B cell (primary cell): ENCODE measurements around the gene TATDN2. TPM values are rescaled to one million over a fixed set of nuclear protein-coding genes. Genes with fewer than 3 reads are reported as not detected.
A peak's percentile ranks its signal among the peaks of the same experiment; 100 is the strongest.

Experiments used
- ATAC-seq: fragments of 200-7000 bp; cut with Tn5 transposase; one replicate; pipeline ENCODE4 v1.10.0; 2021; ENCODE audit warnings: low read depth, mild to moderate bottlenecking, moderate number of reproducible peaks, moderate library complexity
- CTCF ChIA-PET: fragments of 350-600 bp; sonication (Branson Sonifier 250); formaldehyde crosslinking; loops from one replicate; lab custom pipeline; 2021; ENCODE audit warnings: antibody characterized with exemption, inconsistent platforms; lab: Charles Lee
- POLR2A ChIA-PET: fragments of 350-600 bp; sonication (Branson Sonifier 250); formaldehyde crosslinking; loops from one replicate; lab custom pipeline; 2021; ENCODE audit warnings: antibody characterized with exemption; lab: Charles Lee
- DNase-seq: peaks from one replicate; pipeline ENCODE4 v3.0.0; 2013
- H2AFZ ChIP-seq: 2 replicates; pipeline ENCODE4 v1.6.1; 2012; ENCODE audit warnings: mild to moderate bottlenecking, low read depth, low read length; ENCODE audit not compliant: insufficient read depth, poor library complexity, severe bottlenecking
- H3K27ac ChIP-seq, 2 donors: 1 replicate in 1 of 2; 2 replicates in 1 of 2; pipeline ENCODE4 v1.5.1; 2012 to 2013; ENCODE audit warnings: low read length in 2 of 2, mild to moderate bottlenecking in 2 of 2, moderate library complexity in 1 of 2
- H3K27me3 ChIP-seq, 4 experiments: fragments of 200-600 bp in 1 of 4; sonication (generic) in 1 of 4; replicated peaks in 1 of 4; 1 replicate in 2 of 4; 2 replicates in 2 of 4; pipeline versions ENCODE4 v1.6.1 to v1.7.0; 2013 to 2016; ENCODE audit warnings: low read length in 3 of 4, mild to moderate bottlenecking in 2 of 4, mixed read lengths in 1 of 4, moderate library complexity in 1 of 4; ENCODE audit not compliant: insufficient read depth in 4 of 4, control insufficient read depth in 3 of 4; ENCODE audit errors: control extremely low read depth in 1 of 4
- H3K36me3 ChIP-seq, 2 experiments: replicated peaks in 1 of 2; 1 replicate in 1 of 2; 2 replicates in 1 of 2; pipeline versions ENCODE4 v1.6.1 to v1.7.1; 2013; ENCODE audit warnings: low read length in 1 of 2; ENCODE audit not compliant: insufficient read depth in 2 of 2, control insufficient read depth in 1 of 2; ENCODE audit errors: control extremely low read depth in 1 of 2, extremely low read depth in 1 of 2
- H3K4me1 ChIP-seq, 2 donors: fragments of 200-600 bp in 1 of 2; sonication (generic) in 1 of 2; 1 replicate in 1 of 2; 2 replicates in 1 of 2; pipeline versions ENCODE4 v1.5.1 to v1.6.1; 2013 to 2017; ENCODE audit warnings: low read length in 2 of 2; ENCODE audit not compliant: control insufficient read depth in 2 of 2, insufficient read depth in 2 of 2
- H3K4me2 ChIP-seq: replicated peaks from 2 replicates; pipeline ENCODE3; 2012; ENCODE audit warnings: mild to moderate bottlenecking, low read depth, low read length; ENCODE audit not compliant: poor library complexity, severe bottlenecking
- H3K4me3 ChIP-seq, 5 experiments: fragments of 200-600 bp in 1 of 5; sonication (generic) in 1 of 5; 1 replicate in 3 of 5; 2 replicates in 2 of 5; pipeline versions ENCODE4 v1.5.1 to v1.7.0; 2011 to 2016; ENCODE audit warnings: low read length in 4 of 5, mild to moderate bottlenecking in 4 of 5, low read depth in 2 of 5, control low read depth in 1 of 5, moderate library complexity in 1 of 5; ENCODE audit not compliant: insufficient read depth in 1 of 5; ENCODE audit errors: control extremely low read depth in 1 of 5, extremely low read depth in 1 of 5
- H3K79me2 ChIP-seq: fragments of 200-600 bp; sonication (generic); one replicate; pipeline ENCODE4 v1.6.0; 2016; ENCODE audit warnings: low read length; ENCODE audit not compliant: control insufficient read depth, insufficient read depth
- H3K9ac ChIP-seq: fragments of 200-600 bp; sonication (generic); 2 replicates; pipeline ENCODE4 v1.6.1; 2017; ENCODE audit warnings: mild to moderate bottlenecking, low read length, moderate library complexity
- H3K9me3 ChIP-seq, 3 donors: one replicate each; pipeline versions ENCODE4 v1.6.1 to v1.7.1; 2013; ENCODE audit warnings: low read length in 2 of 3; ENCODE audit not compliant: control insufficient read depth in 2 of 3, insufficient read depth in 1 of 3; ENCODE audit errors: control extremely low read depth in 1 of 3
- H4K20me1 ChIP-seq: 2 replicates; pipeline ENCODE4 v1.6.0; 2012; ENCODE audit warnings: mild to moderate bottlenecking, low read length; ENCODE audit not compliant: insufficient read depth, control insufficient read depth, poor library complexity, severe bottlenecking
- H3K27ac Mint-ChIP-seq: one replicate; pipeline ENCODE4 v1.8.0; 2021; ENCODE audit warnings: mixed read lengths
- H3K27me3 Mint-ChIP-seq: one replicate; pipeline ENCODE4 v1.8.0; 2021; ENCODE audit warnings: mixed read lengths
- H3K4me1 Mint-ChIP-seq: one replicate; pipeline ENCODE4 v1.8.0; 2021; ENCODE audit warnings: mixed read lengths
- H3K4me3 Mint-ChIP-seq: one replicate; pipeline ENCODE4 v1.8.0; 2021; ENCODE audit warnings: mixed read lengths
- H3K9me3 Mint-ChIP-seq: one replicate; pipeline ENCODE4 v1.8.0; 2022; ENCODE audit warnings: mixed read lengths; ENCODE audit not compliant: insufficient read depth
- CTCF ChIP-seq: fragments of 200-600 bp; IDR thresholded peaks from one replicate; pipeline ENCODE4 v1.8.0; 2022; ENCODE audit warnings: antibody characterized with exemption, mild to moderate bottlenecking
- EZH2 ChIP-seq: IDR thresholded peaks from 2 replicates; pipeline ENCODE4 v1.6.1; 2012; ENCODE audit warnings: borderline replicate concordance, low read depth, mild to moderate bottlenecking, moderate library complexity, low read length; ENCODE audit not compliant: insufficient read depth, poor library complexity, severe bottlenecking
- WGBS: methylation state at CpG from one replicate; pipeline ENCODE4 v1.1.5; 2013; ENCODE audit warnings: missing lambda C conversion rate; ENCODE audit not compliant: insufficient coverage; 5-methylcytosine and 5-hydroxymethylcytosine counted together
- intact Hi-C: fragments of 100-400 bp; cut with micrococcal nuclease; formaldehyde crosslinking; loops from one replicate; pipeline ENCODE4 v1.10.0; 2022
- polyA plus RNA-seq: library from polyadenylated mRNA; depleted of rRNA; stranded (reverse); fragments of >200 nt; gene quantifications from 2 replicates; pipeline ENCODE4 v1.2.3, GENCODE V29; 2012
- total RNA-seq, 2 donors: library from RNA; stranded (reverse); fragments of 120-200 nt in 1 of 2; gene quantifications; 1 replicate in 1 of 2; 2 replicates in 1 of 2; pipeline versions ENCODE4 v1.2.3 to v1.2.4, GENCODE V29; 2013 to 2022

The TATDN2 gene
- total and polyA plus RNA-seq, 2 donors (not counting 1 experiment from before 2014, with no cell fraction given), result 24.7 to 62.9 TPM

DNA sequence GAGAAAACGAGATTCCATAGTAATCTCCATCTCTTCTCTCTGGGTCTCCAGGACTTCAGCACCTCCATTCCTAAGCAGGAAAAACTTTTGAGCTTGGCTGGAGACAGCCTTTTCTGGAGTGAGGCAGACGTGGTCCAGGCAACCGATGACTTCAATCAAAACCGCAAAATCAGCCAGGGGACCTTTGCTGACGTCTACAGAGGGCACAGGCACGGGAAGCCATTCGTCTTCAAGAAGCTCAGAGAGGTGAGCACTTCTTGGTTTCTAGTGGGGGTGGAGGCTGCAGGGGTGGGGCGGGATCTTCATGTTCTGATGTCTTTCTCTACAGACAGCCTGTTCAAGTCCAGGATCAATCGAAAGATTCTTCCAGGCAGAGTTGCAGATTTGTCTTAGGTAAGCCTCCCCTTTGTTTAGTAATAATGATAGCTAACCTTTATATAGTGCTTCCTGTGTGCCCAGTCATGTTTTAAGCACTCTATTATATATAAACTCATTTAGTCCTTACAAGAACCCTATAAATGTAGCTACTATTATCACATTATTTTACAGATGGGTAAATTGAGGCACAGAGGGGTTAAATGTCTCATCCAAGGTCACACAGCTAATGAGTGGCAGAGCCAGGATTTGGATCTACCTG, 35.0 kb upstream of the TATDN2 start:
- H3K4me3 ChIP-seq, result no peak overlapping the region
- 76% methylated on average over 7 of the region's 9 CpGs for WGBS
- H3K27me3 ChIP-seq, result no peaks in the 10 kb centered on the region
- ChIA-PET CTCF (interaction anchor here (0.9 to 6.2 kb wide), 7 partner anchors 10 to 72 kb away, joined by 3 to 29 read pairs (median 4); partner anchors contain the start of gene VHL), POLR2A (interaction anchor here (0.6 to 1.4 kb wide), 4 partner anchors 9 to 73 kb away, joined by 3 to 11 read pairs (median 4); no protein-coding TSS in a partner anchor)
- H3K4me1 Mint-ChIP-seq, result peaks cover 19% of the 10 kb centered on the region
- H2AFZ ChIP-seq, result no peak overlapping the region
- H3K27ac ChIP-seq, result no peak overlapping the region
- peaks cover 13 to 30% of the 10 kb centered on the region in 2 donors for H3K4me1 ChIP-seq
- H3K4me2 ChIP-seq, result no peak overlapping the region
- H3K27me3 Mint-ChIP-seq, result no peaks in the 10 kb centered on the region
- peak overlapping the region; percentile 72 for H3K4me3 Mint-ChIP-seq
- intact Hi-C loops, result loop anchor here (1.0 to 2.0 kb wide), 2 partner anchors 10 to 14 kb away; no protein-coding TSS in a partner anchor
- no peak for TF ChIP-seq EZH2
- TF ChIP-seq CTCF, result no peak
- peak; percentile 65 for DNase-seq
- ATAC-seq, result peak; percentile 87
- H3K9me3 Mint-ChIP-seq, result no peaks in the 10 kb centered on the region
- H3K9ac ChIP-seq, result no peak overlapping the region
- peaks cover 1 to 24% of the 10 kb centered on the region in 2 experiments for H3K36me3 ChIP-seq
- peak overlapping the region; percentile 71 for H3K27ac Mint-ChIP-seq
- H3K79me2 ChIP-seq, result peaks cover 8% of the 10 kb centered on the region
- no peaks in the 10 kb centered on the region for H4K20me1 ChIP-seq
- H3K9me3 ChIP-seq, result peaks cover 0 to 6% (median 2%) of the 10 kb centered on the region in 3 donors

- peak overlapping the region; percentile 1 for H3K27ac Mint-ChIP-seq
- Histone ChIP-seq H3K9ac (no peak overlapping the region), H4K20me1 (no peaks in the 10 kb centered on the region), H3K27me3 (no peaks in the 10 kb centered on the region), H3K36me3 (peaks cover 1 to 24% of the 10 kb centered on the region in 2 experiments), H2AFZ (no peak overlapping the region), H3K27ac (peak overlapping the region in 1 of 2 donors; percentile 8), H3K4me3 (no peak overlapping the region), H3K9me3 (peaks cover 0 to 6% (median 2%) of the 10 kb centered on the region in 3 donors), H3K4me2 (no peak overlapping the region), H3K79me2 (no peaks in the 10 kb centered on the region), H3K4me1 (peaks cover 22 to 37% of the 10 kb centered on the region in 2 donors)
- CTCF ChIA-PET, result no interaction called here
- TF ChIP-seq EZH2 (no peak), CTCF (no peak)
- 95% methylated on average over 4 of the region's 6 CpGs for WGBS
- H3K4me1 Mint-ChIP-seq, result peaks cover 32% of the 10 kb centered on the region
- POLR2A ChIA-PET, result no interaction called here
- intact Hi-C loops, result no loop called here
- H3K27me3 Mint-ChIP-seq, result no peaks in the 10 kb centered on the region
- no peaks in the 10 kb centered on the region for H3K9me3 Mint-ChIP-seq
- no peak overlapping the region for H3K4me3 Mint-ChIP-seq
- no peak for ATAC-seq
- no peak for DNase-seq
Observed at GRCh38 chr3:10215578-10216368, 32.5 kb upstream of the TATDN2 start.
